PFSK-1 (cell line): ENCODE data around the gene SLC7A6OS.

Experiments used
- FOXP2 ChIP-seq: optimal IDR thresholded peaks from 2 replicates; pipeline ENCODE3; 2011; ENCODE audit warnings: borderline replicate concordance, control low read depth, inconsistent platforms; ENCODE audit not compliant: insufficient read depth; ENCODE audit errors: extremely low read length, extremely low read depth
- POLR2AphosphoS5 ChIP-seq: IDR thresholded peaks from 2 replicates; pipeline ENCODE4 v1.6.1; 2012; ENCODE audit warnings: low read depth, mild to moderate bottlenecking, control low read depth, low read length, moderate library complexity
- REST ChIP-seq, 2 experiments: IDR thresholded peaks; 2 replicates each; pipeline versions ENCODE4 v1.6.1 to v1.8.0; 2011 to 2012; ENCODE audit warnings: low read depth in 2 of 2, low read length in 2 of 2, control low read depth in 1 of 2, inconsistent platforms in 1 of 2, mild to moderate bottlenecking in 1 of 2, moderate library complexity in 1 of 2; ENCODE audit not compliant: insufficient read depth in 1 of 2

- TF ChIP-seq POLR2AphosphoS5 (no peak), REST (IDR thresholded peaks at IDR 0.05; ENCODE audit: insufficient read depth in 1 of 2, low read depth in 2 of 2, low read length in 2 of 2) (no peak), FOXP2 (no peak)
Measured at GRCh38 chr16:68355447-68356248, 44.9 kb upstream of the SLC7A6OS start.
